Stomach (tissue), 9 donors: ENCODE results near the gene PRR16. TPM values are rescaled to one million over a fixed set of nuclear protein-coding genes. Genes with fewer than 3 reads are reported as not detected.

Experiments
- DNase-seq, 2 donors: peaks; one replicate each; pipeline versions ENCODE4 v3.0.0 to v3.0.0-alpha.2; 2013 to 2019
- H3K27ac ChIP-seq, 5 donors: fragments of 200-600 bp in 4 of 5; sonication (generic) in 4 of 5; one replicate each; pipeline ENCODE4 v1.5.1; 2013 to 2019; ENCODE audit warnings: mild to moderate bottlenecking in 1 of 5, moderate library complexity in 1 of 5
- H3K27me3 ChIP-seq, 3 donors: fragments of 200-600 bp; sonication (generic); one replicate each; pipeline ENCODE4 v1.5.1; 2017 to 2019; ENCODE audit warnings: mixed run types in 1 of 3
- H3K36me3 ChIP-seq, 4 donors: fragments of 200-600 bp; sonication (generic); 1 replicate in 3 of 4; 2 replicates in 1 of 4; pipeline ENCODE4 v1.5.1; 2016 to 2019
- H3K4me1 ChIP-seq, 4 donors: fragments of 200-600 bp; sonication (generic); one replicate each; pipeline ENCODE4 v1.5.1; 2016 to 2019
- H3K4me3 ChIP-seq, 4 donors: fragments of 200-600 bp; sonication (generic) in 3 of 4; one replicate each; pipeline ENCODE4 v1.5.1; 2016 to 2019; ENCODE audit warnings: mild to moderate bottlenecking in 1 of 4
- H3K9me3 ChIP-seq, 4 donors: fragments of 200-600 bp; sonication (generic); one replicate each; pipeline ENCODE4 v1.5.1; 2016 to 2019
- CTCF ChIP-seq, 7 experiments: fragments of 450-650 bp in 4 of 7; fragments of 200-600 bp in 3 of 7; sonication (generic) in 3 of 7; IDR thresholded peaks; one replicate each; pipeline ENCODE4 v1.5.1; 2016 to 2019; ENCODE audit warnings: antibody characterized with exemption in 7 of 7, control low read depth in 2 of 7, mild to moderate bottlenecking in 1 of 7
- EP300 ChIP-seq: sonication (generic); formaldehyde crosslinking; IDR thresholded peaks from one replicate; pipeline ENCODE4 v1.6.1; 2017; ENCODE audit warnings: antibody characterized with exemption
- POLR2A ChIP-seq, 4 donors: fragments of 450-650 bp; IDR thresholded peaks; one replicate each; pipeline ENCODE4 v1.6.1; 2016; ENCODE audit warnings: antibody characterized with exemption in 4 of 4, control low read depth in 2 of 4, mild to moderate bottlenecking in 1 of 4, moderate library complexity in 1 of 4
- POLR2AphosphoS5 ChIP-seq, 3 donors: sonication (generic); formaldehyde crosslinking; IDR thresholded peaks; one replicate each; pipeline ENCODE4 v1.6.1; 2016; ENCODE audit warnings: antibody characterized with exemption in 3 of 3
- whole genome bisulfite sequencing, 5 donors: extraction: QIAGEN DNeasy Blood & Tissue Kit in 3 of 5; methylation state at CpG; one replicate each; pipeline versions ENCODE4 v1.1.5 to v1.1.7; 2013 to 2018; 5-methylcytosine and 5-hydroxymethylcytosine counted together
- intact Hi-C: fragments of 100-400 bp; cut with DNase I; formaldehyde crosslinking; loops from one replicate; pipeline ENCODE4 v1.15.1; 2023; ENCODE audit warnings: low total_unique reads
- polyA plus RNA-seq, 3 donors: library from polyadenylated mRNA; stranded (reverse); fragments of 200-250 nt; gene quantifications; one replicate each; pipeline ENCODE4 v1.2.3, GENCODE V29; 2013
- total RNA-seq, 5 donors: library from RNA; depleted of rRNA; stranded (reverse); fragments of >200 nt; gene quantifications; one replicate each; pipeline versions ENCODE4 v1.1.0 to v1.2.3, GENCODE V29; 2014 to 2016
- donor health status: healthy with polysubstance abuse.
- donor health status: Bipolar disorder and iron deficiency.
- donor health status: healthy.

The PRR16 gene
- total and polyA plus RNA-seq, 8 donors = 1.3 to 40.8 (median 8.1) TPM

- H3K4me1 ChIP-seq = no peaks in the 10 kb centered on the region
- WGBS, 5 donors = 87 to 97% (median 95%) methylated on average over 2 of the region's 2 CpGs
These were observed 86.3 kb downstream of the PRR16 start for GRCh38 chr5:120550358-120550757.

GRCh38 chr5:120552638-120553037 is 88.5 kb downstream of the PRR16 start:
- H3K9me3 ChIP-seq = no peaks in the 10 kb centered on the region
- DNase-seq = no peak
- no peak for TF ChIP-seq POLR2A (IDR thresholded peaks at IDR 0.05)
- no peak for TF ChIP-seq POLR2AphosphoS5 (IDR thresholded peaks at IDR 0.05)
- no peak for TF ChIP-seq EP300
- no peak for TF ChIP-seq CTCF (IDR thresholded peaks at IDR 0.05)
- H3K36me3 ChIP-seq = no peaks in the 10 kb centered on the region
- no peaks in the 10 kb centered on the region for H3K4me1 ChIP-seq
- no peak overlapping the region for H3K4me3 ChIP-seq
- intact Hi-C loops = no loop called here
- 85 to 91% (median 86%) methylated on average over 3 of the region's 3 CpGs for WGBS, 5 donors
- H3K27me3 ChIP-seq = no peaks in the 10 kb centered on the region
- H3K27ac ChIP-seq = no peak overlapping the region

More at GRCh38 chr5:120550358-120550757, 86.3 kb downstream of the PRR16 start:
- Histone ChIP-seq H3K27me3 (no peaks in the 10 kb centered on the region), H3K27ac (no peak overlapping the region), H3K36me3 (no peaks in the 10 kb centered on the region), H3K4me3 (no peak overlapping the region), H3K9me3 (no peaks in the 10 kb centered on the region)
- DNase-seq = no peak
- intact Hi-C loops = no loop called here
- TF ChIP-seq POLR2AphosphoS5 (IDR thresholded peaks at IDR 0.05) = no peak
- TF ChIP-seq CTCF (IDR thresholded peaks at IDR 0.05) = no peak
- no peak for TF ChIP-seq EP300

GRCh38 chr5:120555345-120555744 is 91.2 kb downstream of the PRR16 start:
- no peaks in the 10 kb centered on the region for H3K36me3 ChIP-seq
- H3K9me3 ChIP-seq = no peaks in the 10 kb centered on the region
- no peaks in the 10 kb centered on the region for H3K27me3 ChIP-seq
- TF ChIP-seq CTCF (IDR thresholded peaks at IDR 0.05) (no peak), POLR2A (IDR thresholded peaks at IDR 0.05) (no peak), EP300 (no peak), POLR2AphosphoS5 (IDR thresholded peaks at IDR 0.05) (no peak)
- H3K4me3 ChIP-seq = no peak overlapping the region
- DNase-seq = no peak
- WGBS, 5 donors = 78 to 86% (median 81%) methylated on average over 2 of the region's 2 CpGs
- no peaks in the 10 kb centered on the region for H3K4me1 ChIP-seq
- intact Hi-C loops = no loop called here
- no peak overlapping the region for H3K27ac ChIP-seq

DNA sequence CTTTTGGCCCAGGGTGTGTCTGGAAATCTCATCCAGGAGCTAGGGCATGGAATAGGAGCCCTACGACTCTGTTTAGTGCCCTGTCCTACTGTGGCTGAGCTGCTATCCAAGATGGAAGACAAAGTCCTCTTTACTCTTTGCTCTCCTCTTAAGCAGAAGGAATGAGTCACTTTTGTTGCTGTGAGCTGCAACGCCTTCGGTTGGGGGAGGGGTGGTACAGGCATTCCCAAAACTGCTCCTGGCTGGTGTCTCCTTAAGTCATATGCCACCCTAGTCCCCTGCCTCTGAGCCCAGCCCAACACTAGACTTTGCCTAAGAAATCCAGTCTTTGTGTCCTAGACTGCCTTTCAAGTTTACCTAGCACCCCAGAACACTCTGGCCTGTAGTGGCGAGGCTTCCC is 99.9 kb downstream of the PRR16 start:
- H3K4me3 ChIP-seq = no peak overlapping the region
- 76 to 87% (median 82%) methylated on average over 4 of the region's 4 CpGs for WGBS, 5 donors
- TF ChIP-seq POLR2AphosphoS5 (IDR thresholded peaks at IDR 0.05) = no peak
- no peak for TF ChIP-seq CTCF (IDR thresholded peaks at IDR 0.05)
- no peak for TF ChIP-seq EP300
- TF ChIP-seq POLR2A (IDR thresholded peaks at IDR 0.05) = no peak
- H3K36me3 ChIP-seq = no peaks in the 10 kb centered on the region
- H3K4me1 ChIP-seq = no peaks in the 10 kb centered on the region
- DNase-seq = no peak
- H3K27ac ChIP-seq = no peak overlapping the region
- H3K9me3 ChIP-seq = peaks cover 0 to 6% (median 0%) of the 10 kb centered on the region in 4 donors
- no peaks in the 10 kb centered on the region for H3K27me3 ChIP-seq
- intact Hi-C loops = no loop called here
